Cerebellar cortex (tissue), 1 donor: ENCODE data around the gene MAP3K3.
A peak's percentile ranks its signal among the peaks of the same experiment; 100 is the strongest.

Experiments used
- DNase-seq: peaks from one replicate; pipeline ENCODE4 v3.0.0-alpha.2; 2015; ENCODE audit warnings: low spot score

The MAP3K3 gene

DNA sequence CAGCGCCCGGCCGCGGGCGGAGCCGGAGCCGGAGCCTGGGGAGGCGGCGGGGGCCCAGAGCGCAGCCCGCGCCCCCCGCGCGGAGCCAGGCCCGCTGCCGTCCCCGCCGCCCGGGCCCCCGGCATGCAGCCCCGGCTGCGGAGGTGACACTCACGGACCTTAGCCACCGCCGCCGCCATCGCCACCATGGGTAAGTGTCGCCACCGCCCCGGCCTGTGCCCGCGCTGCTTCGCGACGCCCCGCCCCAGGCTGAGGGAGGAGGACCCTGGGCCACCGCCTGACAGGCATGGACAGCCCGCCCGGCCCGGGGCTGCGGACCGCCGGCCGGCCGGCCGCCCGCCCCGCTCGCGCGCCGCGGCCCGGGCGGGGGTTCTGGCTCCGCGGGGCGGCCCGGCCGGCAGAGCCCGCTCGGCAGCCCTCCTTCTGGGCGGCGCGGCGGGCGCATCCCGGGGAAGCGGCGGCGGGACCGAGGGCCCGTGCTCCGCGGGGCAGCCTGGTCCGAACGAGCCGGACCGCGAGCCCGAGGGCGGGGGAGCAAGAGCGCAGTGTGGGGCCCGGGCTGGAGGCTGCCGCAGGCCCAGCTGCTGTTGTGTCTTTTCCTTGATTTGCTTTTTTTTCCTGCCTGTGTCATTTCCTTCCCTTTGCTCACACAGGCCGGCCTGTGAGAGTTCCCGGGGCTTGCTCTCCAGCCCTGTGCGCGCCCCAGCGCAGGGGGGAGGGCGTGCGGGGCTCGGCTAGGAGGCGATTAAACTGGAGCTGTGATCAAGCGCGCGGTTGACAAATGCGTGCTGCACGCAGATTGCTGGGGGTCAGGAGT lies 565 bp downstream of the MAP3K3 start:
- DNase-seq = peak; percentile 49

DNA sequence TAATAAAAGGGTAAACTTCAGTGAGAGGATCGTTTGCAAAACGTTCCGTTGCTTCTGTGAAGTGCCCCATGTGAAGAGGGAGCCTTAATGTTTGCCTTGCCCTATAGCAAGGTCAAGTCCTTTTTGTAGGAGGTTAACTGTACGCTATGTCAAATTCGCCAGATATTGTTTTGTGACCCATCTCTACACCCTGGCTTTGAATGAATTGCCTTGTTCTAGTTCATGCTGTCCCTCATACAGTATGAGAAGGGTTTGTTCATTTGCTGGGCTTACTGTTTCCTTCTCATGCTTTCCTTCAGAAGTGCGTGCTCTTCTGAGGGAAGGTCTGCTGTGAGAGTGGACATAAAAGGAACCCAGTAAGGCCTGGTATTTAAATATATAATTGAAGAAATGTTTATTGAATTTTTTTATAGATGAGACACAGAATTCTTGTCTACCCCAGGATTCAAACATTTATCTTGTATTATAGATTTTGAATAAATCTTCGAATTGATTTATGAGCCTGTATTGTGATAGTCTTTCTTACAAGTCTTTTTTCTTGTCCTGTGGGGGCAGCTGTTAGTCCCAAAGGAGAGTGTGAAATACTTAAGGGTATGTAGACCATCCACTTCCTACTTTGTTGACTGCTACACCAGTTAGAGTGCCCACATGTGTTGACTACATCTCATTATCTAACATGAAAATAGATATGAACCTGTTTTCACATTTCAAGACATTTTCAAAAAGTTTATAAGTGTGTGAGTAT lies 1.7 kb downstream of the MAP3K3 start:
- no peak for DNase-seq

DNA sequence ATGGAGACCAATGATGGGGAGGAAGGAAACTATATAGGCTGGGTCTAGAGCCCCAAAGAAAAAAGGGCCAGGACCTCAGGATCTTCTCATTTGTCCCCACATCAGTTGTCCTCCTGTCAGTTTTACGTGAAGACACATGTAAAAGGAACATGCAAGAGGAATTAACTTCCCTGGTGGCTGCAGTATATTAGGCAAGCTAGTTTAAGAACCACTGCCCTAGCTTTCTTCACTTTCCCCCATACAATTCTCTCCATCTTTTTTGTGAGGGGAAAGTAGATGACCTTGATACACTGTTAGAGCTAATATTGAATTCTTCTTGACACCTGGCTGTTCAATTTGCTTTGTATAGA lies 2.3 kb downstream of the MAP3K3 start:
- no peak for DNase-seq

DNA sequence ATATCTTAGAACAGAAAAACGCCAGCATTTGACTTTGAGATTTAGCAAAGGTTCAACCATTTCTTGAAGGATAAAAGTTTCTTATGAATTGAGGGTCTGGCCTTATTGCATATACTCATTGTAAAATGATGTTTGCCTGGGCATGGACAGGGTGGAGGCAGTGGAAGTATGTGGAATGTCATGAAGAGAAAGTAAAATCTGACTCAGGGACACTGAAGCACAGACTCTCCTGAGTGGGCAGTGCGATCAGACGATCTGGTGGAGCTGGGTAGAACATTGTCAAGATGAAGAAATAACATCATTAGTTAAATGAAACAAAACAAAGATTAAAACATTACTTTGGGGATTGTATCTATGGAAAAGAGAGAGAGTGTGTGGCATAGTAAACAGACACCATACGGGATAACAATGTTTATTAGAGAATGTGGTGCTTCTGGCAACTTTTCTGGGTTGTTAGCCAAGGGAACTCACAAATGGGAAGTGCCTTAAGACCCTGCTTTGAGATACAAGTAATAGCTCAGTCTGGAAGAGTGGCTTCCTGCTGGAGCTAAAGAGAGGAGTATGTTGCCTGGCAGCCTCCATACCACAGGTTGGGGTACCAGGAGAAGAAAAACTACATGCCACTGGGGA lies 4.4 kb downstream of the MAP3K3 start:
- DNase-seq = no peak

DNA sequence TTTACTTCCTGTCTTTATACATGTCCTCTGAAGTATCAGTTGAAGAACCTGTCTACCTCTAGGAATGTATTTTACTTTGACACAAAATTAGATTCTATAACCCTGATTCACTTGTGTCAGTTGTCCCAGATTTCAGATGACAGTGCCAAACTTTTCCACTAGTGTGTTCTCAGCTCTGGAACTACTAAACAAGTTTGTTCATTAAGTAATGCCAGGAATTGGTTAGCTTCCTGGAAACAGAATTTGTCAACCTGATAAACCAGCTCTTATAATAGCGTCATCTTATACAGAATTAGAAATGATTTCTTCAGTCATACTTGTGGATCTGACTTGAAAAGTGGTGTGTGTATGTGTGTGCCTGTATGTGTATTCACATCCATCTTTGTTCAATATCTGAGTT lies 7.4 kb downstream of the MAP3K3 start:
- DNase-seq = no peak

DNA sequence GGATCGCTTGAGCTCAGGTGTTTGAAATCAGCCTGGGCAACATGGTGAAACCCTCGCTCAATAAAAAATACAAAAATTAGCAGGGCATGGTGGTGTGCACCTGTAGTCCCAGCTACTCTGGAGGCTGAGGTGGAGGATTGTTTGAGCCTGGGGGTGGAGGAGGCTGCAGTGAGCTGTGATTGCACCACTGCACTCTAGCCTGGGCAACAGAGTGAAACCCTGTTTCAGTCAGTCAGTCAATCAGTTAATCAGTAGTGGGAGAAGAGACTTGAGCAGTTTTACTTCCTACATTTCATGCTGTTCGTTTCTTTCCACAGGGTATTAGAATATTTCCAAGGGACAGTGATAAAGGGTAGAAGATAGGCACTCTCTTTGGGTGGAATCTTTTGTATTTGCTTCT lies 8.8 kb downstream of the MAP3K3 start:
- DNase-seq = no peak

DNA sequence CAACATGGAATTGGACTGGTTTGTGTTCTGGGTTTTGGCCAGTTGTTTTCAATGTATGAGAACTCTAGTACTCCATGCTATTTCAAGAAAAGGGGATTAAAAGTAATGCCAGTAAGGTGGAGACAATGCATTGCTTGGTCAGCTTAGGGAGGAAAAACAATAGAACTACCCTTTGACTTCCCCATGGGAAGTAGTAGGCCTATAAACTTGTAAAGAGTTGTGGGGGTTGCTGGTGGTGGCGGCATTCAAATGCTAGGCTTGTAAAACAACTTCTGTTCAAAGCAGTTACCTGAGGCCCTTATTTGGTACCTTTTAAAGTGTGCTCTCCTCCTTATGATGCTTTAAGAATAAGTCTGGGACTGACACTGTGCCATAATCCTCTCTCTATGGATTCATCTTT lies 9.4 kb downstream of the MAP3K3 start:
- no peak for DNase-seq

DNA sequence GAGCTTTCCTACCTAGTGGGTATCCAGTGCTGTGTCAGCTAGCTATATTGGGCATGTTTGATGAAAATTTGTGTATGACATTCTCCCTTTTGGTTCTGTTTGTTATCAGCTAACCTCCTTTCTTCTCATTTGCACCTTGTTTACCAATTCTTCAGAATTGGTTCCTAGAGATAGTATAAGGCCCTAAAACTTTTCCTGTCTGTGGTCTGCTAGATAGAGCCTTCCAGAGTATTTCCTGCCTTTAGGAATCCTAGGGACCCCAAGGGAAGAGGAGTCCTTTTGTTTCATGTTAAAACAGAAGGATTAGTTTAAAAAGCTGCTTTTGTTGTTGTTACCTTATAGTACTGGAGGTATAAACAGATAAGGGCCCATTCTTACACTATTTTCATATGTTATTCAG lies 11.5 kb downstream of the MAP3K3 start:
- no peak for DNase-seq

DNA sequence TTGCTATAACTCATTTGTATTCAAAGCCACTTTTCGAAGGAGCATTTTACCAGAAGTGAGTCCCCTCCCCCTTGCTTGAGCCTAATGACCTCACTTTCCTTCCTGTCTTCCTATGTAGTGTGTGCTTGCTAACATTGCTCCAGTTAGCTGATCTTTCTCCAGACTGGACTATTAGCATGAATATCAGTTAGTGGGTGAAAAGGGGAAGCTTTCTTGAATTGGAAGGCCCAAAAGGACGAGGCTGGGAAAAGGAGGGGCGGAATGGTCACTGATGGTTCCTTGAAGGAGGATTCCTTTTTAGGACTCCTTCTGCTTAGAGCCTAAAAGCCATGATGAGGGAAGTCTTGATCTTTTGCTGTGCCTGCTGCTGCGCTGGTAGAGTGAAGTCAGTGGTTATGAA lies 11.9 kb downstream of the MAP3K3 start:
- DNase-seq = no peak

DNA sequence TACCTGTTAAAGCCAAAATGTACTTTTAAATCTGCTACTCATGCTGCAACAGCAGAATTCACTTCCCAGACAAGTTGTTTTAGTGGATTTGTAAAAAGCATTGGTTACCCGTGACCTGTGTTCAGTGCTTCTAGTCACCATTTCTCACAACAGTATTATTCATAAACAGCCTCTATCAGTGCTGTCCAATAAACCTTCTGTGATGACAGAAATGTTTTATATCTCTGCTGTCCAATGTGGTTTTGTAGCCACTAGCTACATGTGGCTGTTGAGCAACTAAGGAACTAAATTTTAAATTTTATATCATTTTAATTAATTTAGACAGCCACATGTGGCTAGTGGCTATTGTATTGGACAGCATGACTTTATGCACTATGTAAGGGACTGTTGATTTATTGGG lies 12.6 kb downstream of the MAP3K3 start:
- DNase-seq = no peak

DNA sequence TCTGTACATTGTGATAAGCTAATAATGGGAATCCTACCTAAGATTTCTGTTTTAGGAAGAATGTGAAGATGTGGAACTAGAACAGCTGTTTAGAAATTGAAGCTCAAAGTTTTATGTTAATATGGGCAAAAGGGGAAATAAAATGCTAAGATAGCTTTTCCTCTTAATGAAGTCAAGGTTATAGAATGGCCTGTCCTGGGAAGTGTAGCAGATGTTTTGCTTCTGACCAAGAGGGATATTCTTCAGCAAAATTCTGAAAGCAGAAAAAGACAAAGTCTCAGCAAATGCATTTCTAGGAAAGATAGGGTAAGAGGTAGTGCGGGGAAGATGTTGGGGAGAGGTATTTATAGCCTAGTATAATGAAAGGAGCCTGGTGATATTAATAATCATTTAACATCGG lies 13.1 kb downstream of the MAP3K3 start:
- no peak for DNase-seq

DNA sequence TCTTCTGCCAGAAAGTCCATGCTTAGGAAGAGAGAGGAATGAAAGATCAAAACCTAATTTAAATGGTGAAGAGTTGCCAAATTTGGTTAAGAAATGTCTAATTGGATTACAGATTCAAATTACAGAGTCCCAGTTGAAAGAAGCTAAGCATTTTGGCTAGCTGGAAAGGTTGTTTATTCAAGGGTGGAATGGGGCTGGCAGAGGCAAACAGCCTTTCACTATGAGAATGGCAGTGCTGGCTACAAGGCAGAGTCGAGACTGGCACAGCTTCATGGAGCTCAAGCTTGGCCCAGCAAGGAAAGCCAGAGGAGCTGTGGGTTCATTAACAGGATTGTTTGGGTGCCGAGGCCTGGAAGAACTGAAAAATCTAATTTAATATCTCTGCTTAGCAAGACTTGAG lies 13.6 kb downstream of the MAP3K3 start:
- DNase-seq = peak; percentile 29

DNA sequence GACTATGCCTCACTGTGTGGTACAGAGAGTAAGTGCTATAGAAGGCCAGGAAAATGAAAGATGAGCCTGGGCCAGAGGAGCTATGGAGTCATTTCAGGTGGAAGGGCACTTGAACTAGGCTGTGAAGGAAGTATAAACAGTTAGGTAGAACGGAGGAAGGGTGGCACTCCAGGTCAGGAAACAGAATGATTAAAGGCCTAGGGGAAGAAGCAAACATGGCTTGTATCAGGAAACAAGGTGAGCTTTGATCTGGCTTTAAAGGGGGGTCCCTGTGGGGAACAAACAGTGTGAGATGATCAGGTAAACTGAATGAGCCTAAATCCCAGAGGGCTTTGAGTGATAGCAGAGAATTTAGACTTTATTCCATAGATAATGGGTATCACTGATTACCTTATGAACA lies 16.9 kb downstream of the MAP3K3 start:
- no peak for DNase-seq

DNA sequence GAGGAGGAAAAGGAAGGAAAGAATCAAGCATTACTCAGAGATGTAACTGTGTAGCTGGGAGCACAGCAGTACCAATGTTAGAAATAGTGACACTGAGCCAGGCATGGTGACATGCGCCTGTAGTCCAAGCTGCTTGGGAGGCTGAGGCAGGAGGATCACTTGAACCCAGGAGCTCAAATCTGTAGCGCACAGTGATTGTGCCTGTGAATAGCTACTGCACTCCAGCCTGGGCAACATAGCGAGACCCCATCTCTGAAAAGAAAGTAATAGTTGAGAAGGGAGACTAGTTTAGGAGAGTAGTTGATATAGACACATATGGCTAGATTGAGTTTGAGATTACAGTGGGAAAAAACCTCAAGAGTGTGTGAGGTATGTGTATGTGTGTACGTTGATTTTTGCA lies 17.8 kb downstream of the MAP3K3 start:
- DNase-seq = no peak

DNA sequence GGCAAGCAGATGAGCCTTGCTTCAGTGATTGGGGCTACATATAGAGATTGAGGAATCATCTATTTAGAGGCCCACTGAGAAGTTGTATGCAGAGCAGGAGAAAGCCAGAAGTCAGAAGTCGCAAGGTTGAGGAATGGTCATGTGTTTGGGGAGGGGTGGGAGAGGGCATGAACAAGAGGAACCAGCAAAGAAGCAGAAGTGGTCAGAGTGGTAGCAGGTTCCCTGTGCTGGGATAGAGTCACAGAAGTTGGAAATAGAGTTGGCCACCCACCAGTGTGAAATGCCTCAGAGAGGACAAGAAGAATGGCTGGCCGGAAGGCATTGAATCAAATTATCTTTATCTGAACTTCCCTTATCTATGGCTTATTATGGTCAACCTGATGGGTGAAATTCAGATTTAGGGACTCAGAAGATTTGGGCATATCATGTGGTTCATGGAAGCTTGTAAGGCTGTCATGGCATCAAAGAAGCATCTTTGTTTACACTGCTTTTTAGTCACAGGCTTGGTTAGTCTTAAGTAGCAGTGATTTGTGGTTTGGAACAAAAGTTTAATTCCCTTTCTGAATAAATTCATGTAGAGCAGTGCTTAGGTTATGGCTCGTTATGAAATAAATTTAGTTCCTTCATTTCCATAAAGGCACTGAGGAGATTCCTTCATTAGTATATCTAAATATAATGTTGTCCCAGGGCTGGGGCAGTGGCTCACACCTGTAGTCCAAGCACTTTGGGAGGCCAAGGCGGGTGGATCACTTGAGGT lies 19.7 kb downstream of the MAP3K3 start:
- no peak for DNase-seq

DNA sequence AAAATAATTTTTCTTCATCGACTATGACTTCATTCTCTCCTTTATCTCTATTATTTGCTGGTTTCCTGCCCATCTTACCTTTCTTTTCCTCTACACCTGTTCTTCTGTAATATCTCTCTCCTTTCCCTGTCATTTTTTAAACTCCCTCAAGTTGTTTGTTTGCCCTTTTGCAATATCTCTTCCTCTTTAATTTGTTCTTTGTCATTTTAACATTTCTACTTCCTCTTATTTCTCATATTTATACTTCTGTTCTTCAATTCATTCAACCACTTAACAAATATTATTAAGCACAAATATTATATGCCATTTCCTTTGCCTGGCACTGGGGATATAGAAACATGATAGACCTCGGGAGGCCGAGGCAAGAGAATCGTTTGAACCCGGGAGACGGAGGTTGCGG lies 22.6 kb downstream of the MAP3K3 start:
- DNase-seq = no peak

DNA sequence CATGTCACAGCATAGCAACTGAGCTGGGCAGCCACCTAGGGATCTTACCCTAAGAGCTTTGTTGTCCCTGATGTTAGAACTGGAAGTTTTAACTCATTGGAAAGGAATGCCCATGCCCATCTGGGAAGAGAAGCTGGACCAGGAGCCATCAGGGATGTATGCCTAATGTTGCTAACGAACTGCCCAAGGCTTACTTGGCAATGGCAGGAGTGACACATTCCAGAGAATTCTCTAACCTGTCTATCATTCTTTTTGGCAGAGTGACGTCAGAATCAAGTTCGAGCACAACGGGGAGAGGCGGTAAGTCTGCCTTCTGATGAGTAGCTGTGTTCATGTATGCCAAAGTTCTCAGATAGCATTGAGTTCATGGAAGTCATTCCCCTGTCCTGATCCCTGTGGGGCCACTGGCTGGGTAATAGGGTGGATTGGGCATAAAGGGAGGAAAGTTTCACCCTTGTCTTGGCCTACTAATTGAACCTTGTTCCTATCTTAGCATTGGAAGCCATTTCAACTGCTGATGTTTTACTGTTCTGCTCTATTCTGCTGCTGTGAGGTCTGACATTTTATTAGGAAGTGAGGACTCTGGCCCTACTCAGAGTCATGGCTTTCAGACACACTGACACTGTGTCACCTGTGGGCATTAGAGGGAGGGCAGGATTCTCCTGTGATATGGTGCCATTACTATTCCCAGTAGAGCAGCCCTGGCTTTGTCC lies 23.7 kb downstream of the MAP3K3 start:
- DNase-seq = no peak

DNA sequence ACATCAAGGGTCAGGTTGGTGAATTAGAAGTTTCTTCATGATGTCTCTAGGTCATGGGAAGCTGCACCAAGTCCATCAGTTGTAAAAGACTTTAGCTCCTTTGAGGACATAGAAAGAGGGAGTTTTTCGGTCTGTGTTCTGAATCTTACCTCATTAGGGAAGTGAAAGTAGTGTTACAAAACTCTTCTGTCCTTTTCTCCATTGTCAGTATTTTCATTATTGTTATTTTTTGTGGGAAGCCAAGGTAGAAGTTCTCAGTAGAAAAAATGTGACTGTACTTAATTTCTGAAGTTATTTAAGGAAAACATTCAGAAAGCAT lies 24.2 kb downstream of the MAP3K3 start:
- DNase-seq = no peak

DNA sequence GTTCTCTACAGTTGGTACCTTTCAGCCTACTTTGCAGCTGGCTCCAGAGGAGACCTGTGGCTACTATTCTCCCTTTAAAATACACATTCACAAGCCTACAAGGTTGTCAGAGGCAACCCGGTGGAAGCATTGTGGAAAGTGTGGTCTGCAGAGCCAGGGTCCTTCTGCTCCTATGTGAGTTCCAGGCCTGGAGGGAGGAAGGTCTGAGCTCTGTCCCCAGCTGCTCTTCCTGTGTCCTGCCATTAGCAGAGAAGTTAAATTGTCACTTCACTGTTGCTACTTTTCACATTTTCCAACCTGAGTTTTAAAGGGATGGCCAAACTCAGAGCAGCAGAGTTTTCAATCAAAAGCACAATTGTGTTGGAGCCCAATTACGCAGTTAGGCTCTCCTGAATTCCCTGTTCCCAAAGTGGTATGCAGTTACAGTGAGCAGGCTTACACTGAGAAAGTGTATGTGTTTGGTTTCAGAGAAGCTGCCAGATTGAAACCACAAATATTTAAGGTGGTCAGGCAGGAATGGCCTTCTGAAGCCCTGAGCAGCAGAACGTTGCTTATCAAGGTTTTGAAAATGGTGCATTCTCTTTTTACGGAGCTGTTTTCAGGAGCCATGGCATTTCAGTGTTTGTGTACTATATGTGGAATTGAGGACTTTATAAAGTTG lies 25.0 kb downstream of the MAP3K3 start:
- no peak for DNase-seq

DNA sequence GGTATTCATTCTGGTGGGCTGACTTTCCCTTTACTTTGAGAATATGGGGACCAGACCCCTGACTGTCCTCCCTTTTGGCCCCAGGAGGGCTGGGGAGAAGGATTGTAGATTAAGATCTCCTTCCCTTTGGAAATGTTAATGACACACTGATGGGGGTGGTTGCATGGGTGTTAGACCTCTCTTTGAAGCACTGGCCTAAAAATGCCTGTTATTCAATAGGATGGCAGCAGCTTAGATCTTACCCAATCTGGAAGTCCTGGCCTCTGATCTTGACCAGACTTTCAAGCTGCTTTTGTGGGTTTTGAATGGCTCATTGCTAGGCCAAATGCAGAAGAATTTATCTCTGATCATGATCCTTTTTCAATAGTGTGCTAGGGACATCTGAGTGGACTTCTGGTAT lies 25.7 kb downstream of the MAP3K3 start:
- DNase-seq = no peak

DNA sequence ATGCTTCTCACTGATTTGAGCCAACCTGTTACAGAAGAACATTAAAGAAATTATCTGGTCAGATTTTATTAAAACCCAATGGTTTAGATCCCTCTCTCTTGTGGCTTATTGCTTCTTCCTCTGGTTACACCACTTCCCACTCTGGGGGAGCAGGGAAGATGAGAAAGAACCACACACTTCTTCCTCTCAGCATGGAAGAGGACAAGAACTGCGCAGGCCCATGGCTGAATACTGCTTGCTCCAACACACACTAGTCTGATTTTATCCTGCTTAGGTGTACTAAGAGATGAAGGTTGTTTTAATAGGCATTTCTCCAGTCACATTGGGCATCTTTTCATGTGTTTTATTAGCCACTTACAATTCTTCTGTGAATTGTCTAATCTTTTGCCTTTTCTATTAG lies 27.6 kb downstream of the MAP3K3 start:
- no peak for DNase-seq

DNA sequence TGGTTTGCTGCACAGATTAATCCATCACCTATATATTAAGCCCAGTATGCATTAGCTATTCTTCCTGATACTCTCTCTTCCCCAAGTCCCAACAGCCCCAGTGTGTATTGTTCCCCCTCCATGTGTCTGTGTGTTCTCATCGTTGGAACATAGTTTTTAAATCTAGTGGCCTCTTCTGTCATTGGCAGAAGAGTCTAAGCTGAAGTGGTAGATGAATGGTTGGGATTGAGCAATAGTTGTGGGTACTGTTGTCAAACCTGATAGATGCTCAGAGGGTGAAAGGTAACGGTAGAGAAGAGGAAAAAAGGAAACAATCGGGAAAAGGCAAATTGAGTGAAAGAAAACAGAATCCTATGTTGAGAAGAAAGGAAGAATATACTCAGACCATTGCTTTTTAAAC lies 29.9 kb downstream of the MAP3K3 start:
- no peak for DNase-seq
